ENCODE results near the gene ANAPC10.

The ANAPC10 gene

GRCh38 chr4:145075742-145076468 is 22.1 kb downstream of the ANAPC10 start:
- no peak for ATAC-seq
- TF ChIP-seq ZC3H10 (CRISPR knock-in tag; IDR thresholded peaks at IDR 0.05) (no peak), ZFP3 (CRISPR knock-in tag; IDR thresholded peaks at IDR 0.05) (no peak), ARNTL (CRISPR knock-in tag; IDR thresholded peaks at IDR 0.05; ENCODE audit: borderline replicate concordance, low read depth) (no peak), BACH2 (CRISPR knock-in tag; IDR thresholded peaks at IDR 0.05; ENCODE audit: borderline replicate concordance) (no peak), TCF4 (CRISPR knock-in tag; IDR thresholded peaks at IDR 0.05; ENCODE audit: borderline replicate concordance) (no peak), ZNF8 (CRISPR knock-in tag; IDR thresholded peaks at IDR 0.05) (no peak), ZNF70 (CRISPR knock-in tag; IDR thresholded peaks at IDR 0.05) (no peak), PPARA (CRISPR knock-in tag; IDR thresholded peaks at IDR 0.05; ENCODE audit: borderline replicate concordance) (no peak), CSDC2 (CRISPR knock-in tag; IDR thresholded peaks at IDR 0.05) (no peak), ESRRG (CRISPR knock-in tag; IDR thresholded peaks at IDR 0.05) (no peak), OSR1 (CRISPR knock-in tag; IDR thresholded peaks at IDR 0.05) (no peak)
- TF ChIP-seq, protein P1, sequence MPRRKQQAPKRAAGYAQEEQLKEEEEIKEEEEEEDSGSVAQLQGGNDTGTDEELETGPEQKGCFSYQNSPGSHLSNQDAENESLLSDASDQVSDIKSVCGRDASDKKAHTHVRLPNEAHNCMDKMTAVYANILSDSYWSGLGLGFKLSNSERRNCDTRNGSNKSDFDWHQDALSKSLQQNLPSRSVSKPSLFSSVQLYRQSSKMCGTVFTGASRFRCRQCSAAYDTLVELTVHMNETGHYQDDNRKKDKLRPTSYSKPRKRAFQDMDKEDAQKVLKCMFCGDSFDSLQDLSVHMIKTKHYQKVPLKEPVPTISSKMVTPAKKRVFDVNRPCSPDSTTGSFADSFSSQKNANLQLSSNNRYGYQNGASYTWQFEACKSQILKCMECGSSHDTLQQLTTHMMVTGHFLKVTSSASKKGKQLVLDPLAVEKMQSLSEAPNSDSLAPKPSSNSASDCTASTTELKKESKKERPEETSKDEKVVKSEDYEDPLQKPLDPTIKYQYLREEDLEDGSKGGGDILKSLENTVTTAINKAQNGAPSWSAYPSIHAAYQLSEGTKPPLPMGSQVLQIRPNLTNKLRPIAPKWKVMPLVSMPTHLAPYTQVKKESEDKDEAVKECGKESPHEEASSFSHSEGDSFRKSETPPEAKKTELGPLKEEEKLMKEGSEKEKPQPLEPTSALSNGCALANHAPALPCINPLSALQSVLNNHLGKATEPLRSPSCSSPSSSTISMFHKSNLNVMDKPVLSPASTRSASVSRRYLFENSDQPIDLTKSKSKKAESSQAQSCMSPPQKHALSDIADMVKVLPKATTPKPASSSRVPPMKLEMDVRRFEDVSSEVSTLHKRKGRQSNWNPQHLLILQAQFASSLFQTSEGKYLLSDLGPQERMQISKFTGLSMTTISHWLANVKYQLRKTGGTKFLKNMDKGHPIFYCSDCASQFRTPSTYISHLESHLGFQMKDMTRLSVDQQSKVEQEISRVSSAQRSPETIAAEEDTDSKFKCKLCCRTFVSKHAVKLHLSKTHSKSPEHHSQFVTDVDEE (CRISPR knock-in tag; IDR thresholded peaks at IDR 0.05): no peak
- TF ChIP-seq, protein P2, sequence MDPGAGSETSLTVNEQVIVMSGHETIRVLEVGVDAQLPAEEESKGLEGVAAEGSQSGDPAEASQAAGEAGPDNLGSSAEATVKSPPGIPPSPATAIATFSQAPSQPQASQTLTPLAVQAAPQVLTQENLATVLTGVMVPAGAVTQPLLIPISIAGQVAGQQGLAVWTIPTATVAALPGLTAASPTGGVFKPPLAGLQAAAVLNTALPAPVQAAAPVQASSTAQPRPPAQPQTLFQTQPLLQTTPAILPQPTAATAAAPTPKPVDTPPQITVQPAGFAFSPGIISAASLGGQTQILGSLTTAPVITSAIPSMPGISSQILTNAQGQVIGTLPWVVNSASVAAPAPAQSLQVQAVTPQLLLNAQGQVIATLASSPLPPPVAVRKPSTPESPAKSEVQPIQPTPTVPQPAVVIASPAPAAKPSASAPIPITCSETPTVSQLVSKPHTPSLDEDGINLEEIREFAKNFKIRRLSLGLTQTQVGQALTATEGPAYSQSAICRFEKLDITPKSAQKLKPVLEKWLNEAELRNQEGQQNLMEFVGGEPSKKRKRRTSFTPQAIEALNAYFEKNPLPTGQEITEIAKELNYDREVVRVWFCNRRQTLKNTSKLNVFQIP (CRISPR knock-in tag; IDR thresholded peaks at IDR 0.05; ENCODE audit: borderline replicate concordance, low read depth): no peak

GRCh38 chr4:145071560-145071959 is 26.4 kb downstream of the ANAPC10 start:
- ATAC-seq: no peak
- no peak for TF ChIP-seq ESRRG (CRISPR knock-in tag; IDR thresholded peaks at IDR 0.05)
- no peak for TF ChIP-seq PATZ1 (CRISPR knock-in tag; IDR thresholded peaks at IDR 0.05; ENCODE audit: borderline replicate concordance)
- TF ChIP-seq, protein P3, sequence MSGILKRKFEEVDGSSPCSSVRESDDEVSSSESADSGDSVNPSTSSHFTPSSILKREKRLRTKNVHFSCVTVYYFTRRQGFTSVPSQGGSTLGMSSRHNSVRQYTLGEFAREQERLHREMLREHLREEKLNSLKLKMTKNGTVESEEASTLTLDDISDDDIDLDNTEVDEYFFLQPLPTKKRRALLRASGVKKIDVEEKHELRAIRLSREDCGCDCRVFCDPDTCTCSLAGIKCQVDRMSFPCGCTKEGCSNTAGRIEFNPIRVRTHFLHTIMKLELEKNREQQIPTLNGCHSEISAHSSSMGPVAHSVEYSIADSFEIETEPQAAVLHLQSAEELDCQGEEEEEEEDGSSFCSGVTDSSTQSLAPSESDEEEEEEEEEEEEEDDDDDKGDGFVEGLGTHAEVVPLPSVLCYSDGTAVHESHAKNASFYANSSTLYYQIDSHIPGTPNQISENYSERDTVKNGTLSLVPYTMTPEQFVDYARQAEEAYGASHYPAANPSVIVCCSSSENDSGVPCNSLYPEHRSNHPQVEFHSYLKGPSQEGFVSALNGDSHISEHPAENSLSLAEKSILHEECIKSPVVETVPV (CRISPR knock-in tag; IDR thresholded peaks at IDR 0.05): no peak
- no peak for TF ChIP-seq ARNTL (CRISPR knock-in tag; IDR thresholded peaks at IDR 0.05; ENCODE audit: borderline replicate concordance, low read depth)
- TF ChIP-seq ZNF565 (CRISPR knock-in tag; conservative IDR thresholded peaks at IDR 0.05; ENCODE audit: low read depth): no peak
- TF ChIP-seq, protein P1 (CRISPR knock-in tag; IDR thresholded peaks at IDR 0.05): no peak
- TF ChIP-seq GLIS3 (CRISPR knock-in tag; IDR thresholded peaks at IDR 0.05): no peak
- TF ChIP-seq BACH2 (CRISPR knock-in tag; IDR thresholded peaks at IDR 0.05; ENCODE audit: borderline replicate concordance): no peak
- TF ChIP-seq TCF4 (CRISPR knock-in tag; IDR thresholded peaks at IDR 0.05; ENCODE audit: borderline replicate concordance): no peak
- no peak for TF ChIP-seq OSR1 (CRISPR knock-in tag; IDR thresholded peaks at IDR 0.05)
- TF ChIP-seq ZNF70 (CRISPR knock-in tag; IDR thresholded peaks at IDR 0.05): no peak
- TF ChIP-seq, protein P4, sequence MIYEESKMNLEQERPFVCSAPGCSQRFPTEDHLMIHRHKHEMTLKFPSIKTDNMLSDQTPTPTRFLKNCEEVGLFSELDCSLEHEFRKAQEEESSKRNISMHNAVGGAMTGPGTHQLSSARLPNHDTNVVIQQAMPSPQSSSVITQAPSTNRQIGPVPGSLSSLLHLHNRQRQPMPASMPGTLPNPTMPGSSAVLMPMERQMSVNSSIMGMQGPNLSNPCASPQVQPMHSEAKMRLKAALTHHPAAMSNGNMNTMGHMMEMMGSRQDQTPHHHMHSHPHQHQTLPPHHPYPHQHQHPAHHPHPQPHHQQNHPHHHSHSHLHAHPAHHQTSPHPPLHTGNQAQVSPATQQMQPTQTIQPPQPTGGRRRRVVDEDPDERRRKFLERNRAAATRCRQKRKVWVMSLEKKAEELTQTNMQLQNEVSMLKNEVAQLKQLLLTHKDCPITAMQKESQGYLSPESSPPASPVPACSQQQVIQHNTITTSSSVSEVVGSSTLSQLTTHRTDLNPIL (CRISPR knock-in tag; IDR thresholded peaks at IDR 0.05; ENCODE audit: low read depth): no peak
- no peak for TF ChIP-seq ZFP30 (CRISPR knock-in tag; IDR thresholded peaks at IDR 0.05)
- TF ChIP-seq PPARA (CRISPR knock-in tag; IDR thresholded peaks at IDR 0.05; ENCODE audit: borderline replicate concordance): no peak
- TF ChIP-seq ZFP3 (CRISPR knock-in tag; IDR thresholded peaks at IDR 0.05): no peak
- no peak for TF ChIP-seq SNAI2 (CRISPR knock-in tag; IDR thresholded peaks at IDR 0.05)
